Neural cell (in vitro differentiated cells): ENCODE data around the gene FGL2. TPM values are rescaled to one million over a fixed set of nuclear protein-coding genes. Genes with fewer than 3 reads are reported as not detected.

Source experiments
- H2AFZ ChIP-seq: fragments of 200-600, 300-800 bp; sonication (generic), shearing (Covaris generic); 2 replicates; pipeline ENCODE4 v1.6.0; 2014; ENCODE audit warnings: low read depth, mild to moderate bottlenecking, antibody characterized with exemption, low read length, moderate library complexity
- H3F3A ChIP-seq: fragments of 200-600 bp; shearing (Covaris generic); 2 replicates; pipeline ENCODE4 v1.6.1; 2016; ENCODE audit warnings: mild to moderate bottlenecking, moderate library complexity, mixed read lengths, antibody characterized with exemption, low read length; ENCODE audit not compliant: insufficient read depth, poor library complexity, severe bottlenecking
- H3K27ac ChIP-seq: fragments of 200-600, 300-800 bp; sonication (generic), shearing (Covaris generic); 2 replicates; pipeline ENCODE4 v1.5.1; 2014; ENCODE audit warnings: mild to moderate bottlenecking, low read length, moderate library complexity
- H3K27me3 ChIP-seq: fragments of 300-800, 200-600 bp; sonication (generic), shearing (Covaris generic); 2 replicates; pipeline ENCODE4 v1.6.0; 2014; ENCODE audit warnings: mild to moderate bottlenecking, low read depth, low read length, moderate library complexity; ENCODE audit not compliant: insufficient read depth
- H3K36me3 ChIP-seq: fragments of 300-800, 200-600 bp; sonication (generic), shearing (Covaris generic); 2 replicates; pipeline ENCODE4 v1.5.1; 2014; ENCODE audit warnings: mild to moderate bottlenecking, antibody characterized with exemption, low read length, moderate library complexity; ENCODE audit not compliant: insufficient read depth
- H3K4me2 ChIP-seq: fragments of 300-800, 200-600 bp; sonication (generic), shearing (Covaris generic); 2 replicates; pipeline ENCODE4 v1.6.0; 2014; ENCODE audit warnings: mild to moderate bottlenecking, low read length
- H3K4me3 ChIP-seq: fragments of 300-800, 200-600 bp; sonication (generic), shearing (Covaris generic); 2 replicates; pipeline ENCODE4 v1.5.1; 2014; ENCODE audit warnings: mild to moderate bottlenecking, low read length, moderate library complexity
- H3K79me2 ChIP-seq: fragments of 200-600 bp; shearing (Covaris generic); replicated peaks from 2 replicates; pipeline ENCODE4 v1.6.0; 2014; ENCODE audit warnings: mild to moderate bottlenecking, low read length, moderate library complexity; ENCODE audit not compliant: insufficient read depth
- H3K9ac ChIP-seq: fragments of 300-800, 200-600 bp; sonication (generic), shearing (Covaris generic); 2 replicates; pipeline ENCODE4 v1.6.1; 2016; ENCODE audit warnings: mild to moderate bottlenecking, low read length, mixed read lengths
- H3K9me2 ChIP-seq: fragments of 200-600 bp; shearing (Covaris generic); 2 replicates; pipeline ENCODE4 v1.6.1; 2016; ENCODE audit warnings: mild to moderate bottlenecking, low read length, mixed read lengths; ENCODE audit not compliant: insufficient read depth
- H3K9me3 ChIP-seq: fragments of 200-600, 300-800 bp; sonication (generic), shearing (Covaris generic); 2 replicates; pipeline ENCODE4 v1.6.1; 2016; ENCODE audit warnings: mild to moderate bottlenecking, mixed run types, low read length, moderate library complexity, mixed read lengths
- H4K20me1 ChIP-seq: fragments of 200-600 bp; shearing (Covaris generic); 2 replicates; pipeline ENCODE4 v1.6.1; 2016; ENCODE audit warnings: mild to moderate bottlenecking, mixed run types; ENCODE audit not compliant: insufficient read depth
- EP300 ChIP-seq: fragments of 450-650 bp; conservative IDR thresholded peaks from 2 replicates; pipeline ENCODE4 v1.6.1; 2014; ENCODE audit warnings: antibody characterized with exemption, mild to moderate bottlenecking, moderate library complexity; ENCODE audit not compliant: poor library complexity, severe bottlenecking
- EZH2 ChIP-seq: fragments of 200-600, 300-800 bp; shearing (Covaris generic), sonication (generic); IDR thresholded peaks from 2 replicates; pipeline ENCODE4 v1.6.1; 2014; ENCODE audit warnings: antibody characterized with exemption, low read length, borderline replicate concordance, mild to moderate bottlenecking; ENCODE audit not compliant: insufficient read depth, poor library complexity, severe bottlenecking
- MXI1 ChIP-seq: fragments of 450-650 bp; conservative IDR thresholded peaks from 2 replicates; pipeline ENCODE4 v1.6.1; 2014; ENCODE audit warnings: antibody characterized with exemption, mild to moderate bottlenecking; ENCODE audit not compliant: poor library complexity, severe bottlenecking
- POLR2AphosphoS5 ChIP-seq: IDR thresholded peaks from 2 replicates; pipeline ENCODE4 v1.6.1; 2012
- RAD21 ChIP-seq: fragments of 450-650 bp; conservative IDR thresholded peaks from 2 replicates; pipeline ENCODE4 v1.6.1; 2014; ENCODE audit warnings: antibody characterized with exemption, mild to moderate bottlenecking, moderate library complexity
- SMC3 ChIP-seq: fragments of 450-650 bp; conservative IDR thresholded peaks from 2 replicates; pipeline ENCODE4 v1.6.1; 2014; ENCODE audit warnings: antibody characterized with exemption, mild to moderate bottlenecking, moderate library complexity; ENCODE audit not compliant: poor library complexity
- TAF1 ChIP-seq: IDR thresholded peaks from 2 replicates; pipeline ENCODE4 v1.6.1; 2012; ENCODE audit warnings: low read depth
- polyA plus RNA-seq: library from polyadenylated mRNA; depleted of rRNA; stranded (reverse); fragments of >200 nt; gene quantifications from 2 replicates; pipeline ENCODE4 v1.2.3, GENCODE V29; 2014
- TF ChIP-seq, protein P1 (sequence below): IDR thresholded peaks from 2 replicates; pipeline ENCODE4 v1.6.1; 2012; ENCODE audit warnings: borderline replicate concordance
- TF ChIP-seq, protein P2 (sequence below): fragments of 450-650 bp; IDR thresholded peaks from 2 replicates; pipeline ENCODE4 v1.5.1; 2014; ENCODE audit warnings: antibody characterized with exemption, mild to moderate bottlenecking, moderate library complexity; ENCODE audit not compliant: poor library complexity, severe bottlenecking

The FGL2 gene
- polyA plus RNA-seq, 1 donor from 2014 or later: 0.22 TPM

DNA sequence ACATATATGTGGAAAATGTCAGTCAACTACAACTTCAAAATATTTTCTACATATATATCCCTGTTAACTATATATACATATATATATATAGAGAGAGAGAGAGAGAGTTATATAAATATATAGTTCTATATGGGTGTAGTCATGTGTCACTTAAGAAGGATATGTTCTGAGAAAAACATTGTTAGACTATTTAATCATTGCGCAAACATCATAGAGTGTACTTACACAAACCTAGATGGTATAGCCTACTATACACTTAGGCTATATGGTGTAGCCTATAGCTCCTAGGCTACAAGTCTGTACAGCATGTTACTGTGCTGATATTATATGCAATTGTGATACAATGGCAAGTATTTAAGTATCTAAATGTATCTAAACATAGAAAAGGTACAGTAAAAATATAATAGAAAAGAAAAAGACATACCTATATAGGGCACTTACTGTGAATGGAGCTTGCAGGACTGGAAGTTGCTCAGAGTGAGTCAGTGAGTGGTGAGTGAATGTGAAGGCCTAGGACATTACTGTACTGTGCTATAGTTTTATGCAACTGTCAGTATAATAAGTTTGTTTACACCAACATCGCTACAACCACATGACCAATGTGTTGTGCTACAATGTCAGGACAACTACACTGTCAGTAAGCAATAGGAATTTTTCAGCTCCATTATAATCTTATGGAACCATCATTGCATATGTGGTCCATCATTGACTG is 18.0 kb upstream of the FGL2 start:
- Histone ChIP-seq H3K36me3 (no peaks in the 10 kb centered on the region), H3K9me3 (no peaks in the 10 kb centered on the region), H3K9ac (no peak overlapping the region), H3K27ac (no peak overlapping the region), H3K9me2 (no peaks in the 10 kb centered on the region), H3K4me3 (no peak overlapping the region), H4K20me1 (no peaks in the 10 kb centered on the region), H3F3A (no peaks in the 10 kb centered on the region), H3K4me2 (no peak overlapping the region), H2AFZ (no peak overlapping the region), H3K27me3 (no peaks in the 10 kb centered on the region), H3K79me2 (no peaks in the 10 kb centered on the region)
- TF ChIP-seq SMC3 (no peak), EP300 (no peak)

DNA sequence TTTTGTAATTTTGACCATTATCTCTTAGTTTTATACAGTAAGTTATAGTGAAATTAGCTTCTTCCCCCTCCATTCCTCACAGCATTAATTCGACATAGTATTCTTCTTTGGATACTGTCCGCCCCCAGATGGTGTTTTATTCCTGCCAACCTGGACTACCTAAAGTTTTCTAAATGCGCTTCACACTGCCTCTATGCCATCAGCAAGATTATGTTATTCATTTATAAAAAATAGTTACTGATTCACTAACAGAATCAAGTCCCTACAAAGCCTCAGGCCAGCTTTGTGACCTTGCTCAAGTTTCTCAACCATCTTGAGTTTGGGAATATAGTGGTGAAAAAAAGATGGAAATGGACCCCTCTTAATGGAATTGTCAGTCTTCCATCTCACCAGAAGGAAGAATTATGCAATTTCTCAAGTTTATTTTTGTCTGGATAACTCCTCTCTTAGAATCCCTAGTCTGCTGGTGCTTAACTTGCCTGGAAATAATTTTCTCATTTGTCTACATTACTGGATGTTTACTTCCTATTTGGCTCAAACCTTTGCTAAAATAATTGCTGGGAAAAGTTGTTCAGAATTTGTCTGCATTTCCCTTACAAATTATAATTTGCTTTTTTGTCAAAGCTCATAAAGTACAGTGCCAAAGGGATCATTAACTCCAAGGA is 16.7 kb upstream of the FGL2 start:
- Histone ChIP-seq H3K36me3 (no peaks in the 10 kb centered on the region), H3K9me2 (no peaks in the 10 kb centered on the region), H3F3A (no peaks in the 10 kb centered on the region), H2AFZ (no peak overlapping the region), H3K9me3 (no peaks in the 10 kb centered on the region), H3K9ac (no peak overlapping the region), H3K27me3 (no peaks in the 10 kb centered on the region), H3K79me2 (no peaks in the 10 kb centered on the region), H3K4me2 (no peak overlapping the region), H3K27ac (no peak overlapping the region), H4K20me1 (no peaks in the 10 kb centered on the region), H3K4me3 (no peak overlapping the region)
- TF ChIP-seq, protein P1, sequence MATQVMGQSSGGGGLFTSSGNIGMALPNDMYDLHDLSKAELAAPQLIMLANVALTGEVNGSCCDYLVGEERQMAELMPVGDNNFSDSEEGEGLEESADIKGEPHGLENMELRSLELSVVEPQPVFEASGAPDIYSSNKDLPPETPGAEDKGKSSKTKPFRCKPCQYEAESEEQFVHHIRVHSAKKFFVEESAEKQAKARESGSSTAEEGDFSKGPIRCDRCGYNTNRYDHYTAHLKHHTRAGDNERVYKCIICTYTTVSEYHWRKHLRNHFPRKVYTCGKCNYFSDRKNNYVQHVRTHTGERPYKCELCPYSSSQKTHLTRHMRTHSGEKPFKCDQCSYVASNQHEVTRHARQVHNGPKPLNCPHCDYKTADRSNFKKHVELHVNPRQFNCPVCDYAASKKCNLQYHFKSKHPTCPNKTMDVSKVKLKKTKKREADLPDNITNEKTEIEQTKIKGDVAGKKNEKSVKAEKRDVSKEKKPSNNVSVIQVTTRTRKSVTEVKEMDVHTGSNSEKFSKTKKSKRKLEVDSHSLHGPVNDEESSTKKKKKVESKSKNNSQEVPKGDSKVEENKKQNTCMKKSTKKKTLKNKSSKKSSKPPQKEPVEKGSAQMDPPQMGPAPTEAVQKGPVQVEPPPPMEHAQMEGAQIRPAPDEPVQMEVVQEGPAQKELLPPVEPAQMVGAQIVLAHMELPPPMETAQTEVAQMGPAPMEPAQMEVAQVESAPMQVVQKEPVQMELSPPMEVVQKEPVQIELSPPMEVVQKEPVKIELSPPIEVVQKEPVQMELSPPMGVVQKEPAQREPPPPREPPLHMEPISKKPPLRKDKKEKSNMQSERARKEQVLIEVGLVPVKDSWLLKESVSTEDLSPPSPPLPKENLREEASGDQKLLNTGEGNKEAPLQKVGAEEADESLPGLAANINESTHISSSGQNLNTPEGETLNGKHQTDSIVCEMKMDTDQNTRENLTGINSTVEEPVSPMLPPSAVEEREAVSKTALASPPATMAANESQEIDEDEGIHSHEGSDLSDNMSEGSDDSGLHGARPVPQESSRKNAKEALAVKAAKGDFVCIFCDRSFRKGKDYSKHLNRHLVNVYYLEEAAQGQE: no peak
- TF ChIP-seq, protein P2, sequence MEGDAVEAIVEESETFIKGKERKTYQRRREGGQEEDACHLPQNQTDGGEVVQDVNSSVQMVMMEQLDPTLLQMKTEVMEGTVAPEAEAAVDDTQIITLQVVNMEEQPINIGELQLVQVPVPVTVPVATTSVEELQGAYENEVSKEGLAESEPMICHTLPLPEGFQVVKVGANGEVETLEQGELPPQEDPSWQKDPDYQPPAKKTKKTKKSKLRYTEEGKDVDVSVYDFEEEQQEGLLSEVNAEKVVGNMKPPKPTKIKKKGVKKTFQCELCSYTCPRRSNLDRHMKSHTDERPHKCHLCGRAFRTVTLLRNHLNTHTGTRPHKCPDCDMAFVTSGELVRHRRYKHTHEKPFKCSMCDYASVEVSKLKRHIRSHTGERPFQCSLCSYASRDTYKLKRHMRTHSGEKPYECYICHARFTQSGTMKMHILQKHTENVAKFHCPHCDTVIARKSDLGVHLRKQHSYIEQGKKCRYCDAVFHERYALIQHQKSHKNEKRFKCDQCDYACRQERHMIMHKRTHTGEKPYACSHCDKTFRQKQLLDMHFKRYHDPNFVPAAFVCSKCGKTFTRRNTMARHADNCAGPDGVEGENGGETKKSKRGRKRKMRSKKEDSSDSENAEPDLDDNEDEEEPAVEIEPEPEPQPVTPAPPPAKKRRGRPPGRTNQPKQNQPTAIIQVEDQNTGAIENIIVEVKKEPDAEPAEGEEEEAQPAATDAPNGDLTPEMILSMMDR: no peak
- TF ChIP-seq EP300 (no peak), EZH2 (no peak), TAF1 (no peak), MXI1 (no peak), SMC3 (no peak), POLR2AphosphoS5 (no peak), RAD21 (no peak)
